Testis (tissue), 2 donors: Measurements from ENCODE around the gene OPRM1.

ENCODE experiments used
- CTCF ChIP-seq, 3 experiments: fragments of 450-650 bp in 2 of 3; fragments of 200-600 bp in 1 of 3; sonication (generic) in 1 of 3; IDR thresholded peaks; one replicate each; pipeline ENCODE4 v1.5.1; 2016 to 2019; ENCODE audit warnings: antibody characterized with exemption in 3 of 3, mild to moderate bottlenecking in 2 of 3, moderate library complexity in 1 of 3
- POLR2A ChIP-seq: fragments of 450-650 bp; IDR thresholded peaks from one replicate; pipeline ENCODE4 v1.6.1; 2017; ENCODE audit warnings: antibody characterized with exemption, mild to moderate bottlenecking, moderate library complexity

- TF ChIP-seq CTCF (IDR thresholded peaks at IDR 0.05) (no peak), POLR2A (no peak)
These were observed 54.4 kb downstream of the OPRM1 start for GRCh38 chr6:154093231-154094044.
